OCI-LY1 (cell line): ENCODE measurements around the gene IPO13.

Experiments used
- H2AFZ ChIP-seq: fragments of 200-600 bp; sonication (generic), shearing (Covaris generic); 2 replicates; pipeline ENCODE4 v1.6.0; 2014; ENCODE audit warnings: antibody characterized with exemption, mild to moderate bottlenecking, low read length
- H3F3A ChIP-seq: fragments of 200-600 bp; sonication (generic), shearing (Covaris generic); 2 replicates; pipeline ENCODE4 v1.6.0; 2014; ENCODE audit warnings: mild to moderate bottlenecking, antibody characterized with exemption, low read length, moderate library complexity; ENCODE audit not compliant: insufficient read depth
- H3K27ac ChIP-seq: fragments of 200-600 bp; sonication (generic); 2 replicates; pipeline ENCODE4 v1.5.1; 2014; ENCODE audit warnings: low read length, mixed run types, mild to moderate bottlenecking, low read depth; ENCODE audit not compliant: poor library complexity, severe bottlenecking
- H3K27me3 ChIP-seq: fragments of 200-600 bp; sonication (generic); 2 replicates; pipeline ENCODE4 v1.6.0; 2014; ENCODE audit warnings: antibody characterized with exemption, mild to moderate bottlenecking, low read length, moderate library complexity; ENCODE audit not compliant: insufficient read depth
- H3K36me3 ChIP-seq: fragments of 200-600 bp; sonication (generic); 2 replicates; pipeline ENCODE4 v1.6.1; 2014; ENCODE audit warnings: mild to moderate bottlenecking, antibody characterized with exemption, low read length, moderate library complexity, mixed read lengths; ENCODE audit not compliant: insufficient read depth
- H3K4me1 ChIP-seq: fragments of 200-600 bp; sonication (generic); 2 replicates; pipeline ENCODE4 v1.5.1; 2014; ENCODE audit warnings: mild to moderate bottlenecking, low read length, moderate library complexity; ENCODE audit not compliant: insufficient read depth, severe bottlenecking
- H3K4me2 ChIP-seq: fragments of 200-600 bp; sonication (generic), shearing (Covaris generic); 2 replicates; pipeline ENCODE4 v1.6.1; 2014; ENCODE audit warnings: low read length
- H3K4me3 ChIP-seq: fragments of 200-600 bp; sonication (generic); 2 replicates; pipeline ENCODE4 v1.5.1; 2014; ENCODE audit warnings: low read length, low read depth, mild to moderate bottlenecking, mixed read lengths; ENCODE audit not compliant: poor library complexity, severe bottlenecking
- H3K79me2 ChIP-seq: fragments of 200-600 bp; shearing (Covaris generic); 2 replicates; pipeline ENCODE4 v1.6.1; 2016; ENCODE audit warnings: mixed run types, low read length, mixed read lengths; ENCODE audit not compliant: insufficient read depth
- H3K9ac ChIP-seq: fragments of 200-600 bp; sonication (generic), shearing (Covaris generic); 2 replicates; pipeline ENCODE4 v1.6.1; 2014; ENCODE audit warnings: mild to moderate bottlenecking, low read length, mixed read lengths
- H3K9me2 ChIP-seq: fragments of 200-600 bp; sonication (generic), shearing (Covaris generic); 2 replicates; pipeline ENCODE4 v1.6.1; 2014; ENCODE audit warnings: low read depth, mild to moderate bottlenecking, low read length, mixed read lengths
- H3K9me3 ChIP-seq: fragments of 200-600 bp; shearing (Covaris generic); 2 replicates; pipeline ENCODE4 v1.6.1; 2014; ENCODE audit warnings: low read length, mixed read lengths
- H4K20me1 ChIP-seq: fragments of 200-600 bp; sonication (generic), shearing (Covaris generic); 2 replicates; pipeline ENCODE4 v1.6.0; 2016; ENCODE audit warnings: mild to moderate bottlenecking, low read length; ENCODE audit not compliant: insufficient read depth
- EZH2 ChIP-seq: fragments of 200-600 bp; sonication (generic), shearing (Covaris generic); IDR thresholded peaks from 2 replicates; pipeline ENCODE4 v1.8.0; 2017; ENCODE audit warnings: borderline replicate concordance, mixed run types, mild to moderate bottlenecking, antibody characterized with exemption, low read length, moderate library complexity, mixed read lengths
- TF ChIP-seq, protein P1 (sequence below): fragments of 200-600 bp; sonication (generic), shearing (Covaris generic); IDR thresholded peaks from 2 replicates; pipeline ENCODE4 v1.5.1; 2017; ENCODE audit warnings: mild to moderate bottlenecking, antibody characterized with exemption, low read length, moderate library complexity, mixed read lengths

IPO13 gene

DNA sequence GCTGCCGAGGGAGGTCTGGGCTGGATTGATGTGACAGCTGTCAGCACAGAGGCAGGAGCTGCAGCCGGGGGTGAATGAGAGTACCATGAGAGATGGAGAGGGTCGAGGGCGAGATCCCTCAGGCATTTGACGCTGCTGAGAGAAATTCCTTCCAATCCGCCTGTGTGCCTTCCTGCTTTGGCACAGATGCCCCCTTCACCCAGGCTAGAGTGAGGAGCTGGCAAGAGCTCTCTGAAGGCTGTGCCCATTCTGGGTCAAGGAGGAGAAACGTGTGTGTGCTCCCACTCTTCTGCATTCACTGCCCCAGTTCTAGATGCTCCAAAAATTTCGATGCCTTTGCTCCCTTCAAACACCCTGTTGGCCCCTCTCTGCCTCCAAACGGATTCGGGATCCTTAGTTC lies 8.4 kb upstream of the IPO13 start:
- Histone ChIP-seq H3K36me3 (no peaks in the 10 kb centered on the region; the same call in 1 of the 2 replicates), H3K79me2 (no peaks in the 10 kb centered on the region), H2AFZ (no peak overlapping the region), H3K4me2 (no peak overlapping the region), H3K27me3 (no peaks in the 10 kb centered on the region), H3F3A (no peaks in the 10 kb centered on the region), H4K20me1 (no peaks in the 10 kb centered on the region), H3K4me3 (no peak overlapping the region), H3K4me1 (peaks cover 20% of the 10 kb centered on the region), H3K9ac (no peak overlapping the region), H3K27ac (no peak overlapping the region), H3K9me3 (no peaks in the 10 kb centered on the region), H3K9me2 (no peaks in the 10 kb centered on the region)
- TF ChIP-seq EZH2 = no peak
- TF ChIP-seq, protein P1, sequence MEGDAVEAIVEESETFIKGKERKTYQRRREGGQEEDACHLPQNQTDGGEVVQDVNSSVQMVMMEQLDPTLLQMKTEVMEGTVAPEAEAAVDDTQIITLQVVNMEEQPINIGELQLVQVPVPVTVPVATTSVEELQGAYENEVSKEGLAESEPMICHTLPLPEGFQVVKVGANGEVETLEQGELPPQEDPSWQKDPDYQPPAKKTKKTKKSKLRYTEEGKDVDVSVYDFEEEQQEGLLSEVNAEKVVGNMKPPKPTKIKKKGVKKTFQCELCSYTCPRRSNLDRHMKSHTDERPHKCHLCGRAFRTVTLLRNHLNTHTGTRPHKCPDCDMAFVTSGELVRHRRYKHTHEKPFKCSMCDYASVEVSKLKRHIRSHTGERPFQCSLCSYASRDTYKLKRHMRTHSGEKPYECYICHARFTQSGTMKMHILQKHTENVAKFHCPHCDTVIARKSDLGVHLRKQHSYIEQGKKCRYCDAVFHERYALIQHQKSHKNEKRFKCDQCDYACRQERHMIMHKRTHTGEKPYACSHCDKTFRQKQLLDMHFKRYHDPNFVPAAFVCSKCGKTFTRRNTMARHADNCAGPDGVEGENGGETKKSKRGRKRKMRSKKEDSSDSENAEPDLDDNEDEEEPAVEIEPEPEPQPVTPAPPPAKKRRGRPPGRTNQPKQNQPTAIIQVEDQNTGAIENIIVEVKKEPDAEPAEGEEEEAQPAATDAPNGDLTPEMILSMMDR = no peak

DNA sequence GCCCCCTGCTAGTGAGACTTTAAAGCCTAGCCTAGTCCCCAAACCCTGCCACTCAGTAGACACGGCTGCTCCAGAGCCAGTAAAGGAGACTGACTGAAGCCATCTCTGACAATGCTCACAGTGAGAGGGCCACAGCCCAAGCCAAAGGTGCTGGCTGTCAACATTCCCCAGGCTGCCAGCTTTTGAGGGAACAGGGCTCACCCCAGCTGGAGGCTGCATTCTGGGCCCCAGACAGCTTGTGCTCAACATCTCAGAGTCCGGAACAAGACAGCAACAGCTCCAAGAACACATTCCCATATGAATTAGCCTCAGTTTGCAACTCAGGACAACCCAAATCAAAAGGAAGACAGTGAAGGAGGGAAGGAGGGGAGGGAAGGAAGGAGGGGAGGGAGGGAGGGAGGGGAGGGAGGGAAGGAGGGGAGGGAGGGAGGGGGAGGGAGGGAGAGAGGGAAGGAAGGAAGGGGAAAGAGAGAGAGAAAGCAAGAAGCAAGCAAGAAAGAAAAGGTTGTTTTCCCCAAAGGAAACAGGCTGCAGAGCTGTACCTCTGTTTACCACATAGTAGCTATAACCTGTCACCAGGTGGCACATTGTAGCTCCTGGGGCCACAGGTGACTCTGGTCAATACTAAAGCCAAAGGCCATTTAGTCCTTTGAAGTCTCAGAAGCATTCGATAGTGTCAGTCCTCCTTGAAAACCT lies 7.7 kb upstream of the IPO13 start:
- Histone ChIP-seq H3K9ac (no peak overlapping the region), H3K9me3 (no peaks in the 10 kb centered on the region), H3K36me3 (no peaks in the 10 kb centered on the region; the same call in 1 of the 2 replicates), H3K4me2 (no peak overlapping the region), H3K9me2 (no peaks in the 10 kb centered on the region), H3K79me2 (no peaks in the 10 kb centered on the region), H3K4me3 (no peak overlapping the region), H4K20me1 (no peaks in the 10 kb centered on the region), H2AFZ (no peak overlapping the region), H3F3A (no peaks in the 10 kb centered on the region), H3K4me1 (peaks cover 14% of the 10 kb centered on the region), H3K27me3 (no peaks in the 10 kb centered on the region), H3K27ac (no peak overlapping the region)
- TF ChIP-seq EZH2 = no peak
- TF ChIP-seq, protein P1 = no peak

DNA sequence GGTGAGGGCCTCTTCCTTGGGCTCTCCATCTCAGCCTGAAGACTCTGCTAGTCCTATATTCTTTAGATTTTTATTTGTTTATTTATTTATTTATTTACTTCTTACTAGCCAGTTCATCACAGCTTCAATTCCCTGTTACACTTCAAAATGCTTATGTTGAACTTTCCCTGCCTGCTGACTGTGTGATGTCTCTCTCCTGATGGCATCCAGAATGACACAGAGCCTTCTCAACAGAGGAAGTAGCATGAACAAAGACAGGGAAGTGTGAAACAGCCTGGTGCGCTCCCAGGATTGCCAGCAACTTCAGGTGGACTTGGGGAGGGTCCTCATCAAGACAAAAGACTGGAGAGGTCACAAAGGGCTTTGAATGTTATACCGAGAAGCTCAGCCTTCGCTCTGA lies 4.3 kb upstream of the IPO13 start:
- Histone ChIP-seq H3K27me3 (no peaks in the 10 kb centered on the region), H3K9ac (no peak overlapping the region), H3K4me1 (peaks cover 17% of the 10 kb centered on the region), H3K79me2 (no peaks in the 10 kb centered on the region), H3K27ac (no peak overlapping the region), H3K36me3 (no peaks in the 10 kb centered on the region; the same call in 1 of the 2 replicates), H4K20me1 (no peaks in the 10 kb centered on the region), H2AFZ (no peak overlapping the region), H3K9me2 (no peaks in the 10 kb centered on the region), H3K9me3 (no peaks in the 10 kb centered on the region), H3F3A (no peaks in the 10 kb centered on the region), H3K4me2 (no peak overlapping the region), H3K4me3 (no peak overlapping the region)
- no peak for TF ChIP-seq EZH2
- TF ChIP-seq, protein P1 = no peak
